Activated B cell treated with CpG ODN at 0.5 μM for 24 hours (primary cell): ENCODE results near the gene CNTN4. TPM values are rescaled to one million over a fixed set of nuclear protein-coding genes. Genes with fewer than 3 reads are reported as not detected.

Source experiments
- ATAC-seq: fragments of 200-7000 bp; cut with Tn5 transposase; one replicate; pipeline ENCODE4 v1.10.0; 2021; ENCODE audit warnings: low read depth, mild to moderate bottlenecking, moderate library complexity
- CTCF ChIA-PET: fragments of 350-600 bp; sonication (Branson Sonifier 250); formaldehyde crosslinking; loops from one replicate; lab custom pipeline; 2021; ENCODE audit warnings: antibody characterized with exemption; lab: Charles Lee
- POLR2A ChIA-PET: fragments of 350-600 bp; sonication (Branson Sonifier 250); formaldehyde crosslinking; loops from one replicate; lab custom pipeline; 2021; ENCODE audit warnings: antibody characterized with exemption; lab: Charles Lee
- DNase-seq: peaks from one replicate; pipeline ENCODE4 v3.0.0; 2022
- H3K27ac Mint-ChIP-seq: one replicate; pipeline ENCODE4 v1.8.0; 2020; ENCODE audit warnings: mixed read lengths
- H3K27me3 Mint-ChIP-seq: one replicate; pipeline ENCODE4 v1.8.0; 2021; ENCODE audit warnings: mixed read lengths
- H3K36me3 Mint-ChIP-seq: one replicate; pipeline ENCODE4 v1.8.0; 2021; ENCODE audit warnings: low read depth, mixed read lengths
- H3K4me1 Mint-ChIP-seq: one replicate; pipeline ENCODE4 v1.8.0; 2021; ENCODE audit warnings: mixed read lengths
- H3K4me3 Mint-ChIP-seq: one replicate; pipeline ENCODE4 v1.8.0; 2020; ENCODE audit warnings: mild to moderate bottlenecking, mixed read lengths
- H3K9me3 Mint-ChIP-seq: one replicate; pipeline ENCODE4 v1.8.0; 2020; ENCODE audit warnings: mixed read lengths
- CTCF ChIP-seq: fragments of 200-600 bp; IDR thresholded peaks from one replicate; pipeline ENCODE4 v1.8.0; 2022; ENCODE audit warnings: antibody characterized with exemption, mild to moderate bottlenecking
- intact Hi-C: fragments of 100-400 bp; cut with micrococcal nuclease; formaldehyde crosslinking; loops from one replicate; pipeline ENCODE4 v1.15.1; 2024
- total RNA-seq: library from RNA; stranded (reverse); gene quantifications from 2 replicates; pipeline ENCODE4 v1.2.3, GENCODE V29; 2022

Gene CNTN4
- total RNA-seq, 1 donor from 2014 or later: not detected

- Mint-ChIP-seq H3K27ac (no peak overlapping the region), H3K4me3 (no peak overlapping the region), H3K27me3 (no peaks in the 10 kb centered on the region), H3K4me1 (no peaks in the 10 kb centered on the region), H3K36me3 (no peaks in the 10 kb centered on the region), H3K9me3 (peaks cover 7% of the 10 kb centered on the region)
- no peak for DNase-seq
- ChIA-PET POLR2A (no interaction called here), CTCF (no interaction called here)
- ATAC-seq: no peak
- intact Hi-C loops: no loop called here
- no peak for TF ChIP-seq CTCF
These were observed 324.5 kb downstream of the CNTN4 start for GRCh38 chr3:2423143-2423542.

DNA sequence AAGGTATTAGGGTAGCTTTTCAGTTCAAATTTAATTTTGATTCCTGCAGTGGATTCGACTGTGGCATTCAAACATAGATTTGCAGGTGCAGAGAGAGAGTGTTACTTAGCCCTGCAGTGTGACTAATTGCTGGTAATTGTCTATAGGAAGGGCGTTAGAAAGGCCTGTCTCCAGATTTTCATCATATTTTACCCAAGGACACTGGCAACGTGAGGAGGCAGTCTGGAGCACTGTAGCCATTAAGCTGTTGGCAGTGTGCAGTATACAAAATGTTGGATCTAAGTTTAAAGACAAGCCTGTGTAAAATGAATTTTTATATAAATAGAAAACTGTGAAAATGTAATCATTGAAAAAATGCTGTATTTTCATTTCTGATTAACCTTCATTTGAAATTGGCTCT lies 342.9 kb downstream of the CNTN4 start:
- Mint-ChIP-seq H3K36me3 (no peaks in the 10 kb centered on the region), H3K27me3 (no peaks in the 10 kb centered on the region), H3K4me3 (no peak overlapping the region), H3K27ac (no peak overlapping the region), H3K9me3 (no peaks in the 10 kb centered on the region), H3K4me1 (no peaks in the 10 kb centered on the region)
- ChIA-PET CTCF (no interaction called here), POLR2A (no interaction called here)
- intact Hi-C loops: no loop called here
- no peak for ATAC-seq
- no peak for DNase-seq
- no peak for TF ChIP-seq CTCF

DNA sequence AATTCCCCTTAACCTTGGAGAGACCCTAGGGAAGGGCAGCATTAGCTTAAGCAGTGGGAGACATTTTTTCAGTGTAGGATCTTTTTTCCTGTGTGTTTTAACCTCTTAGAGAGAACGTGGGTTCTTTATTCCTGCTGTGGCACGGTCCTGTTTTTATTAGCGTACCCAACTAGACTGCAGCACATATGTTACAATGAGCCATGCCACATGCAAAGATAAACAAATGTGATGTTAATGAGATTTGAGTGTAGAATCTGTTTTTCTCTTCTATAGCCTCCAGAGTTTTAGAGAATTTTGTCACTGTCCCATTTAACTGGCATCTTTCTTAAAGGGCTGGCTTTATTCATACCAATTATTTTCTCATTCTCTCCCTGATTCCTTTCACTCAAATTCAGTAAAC lies 347.5 kb downstream of the CNTN4 start:
- intact Hi-C loops: no loop called here
- ChIA-PET POLR2A (no interaction called here), CTCF (no interaction called here)
- ATAC-seq (no peak), DNase-seq (no peak)
- no peaks in the 10 kb centered on the region for H3K36me3 Mint-ChIP-seq
- H3K27ac Mint-ChIP-seq: no peak overlapping the region
- no peak for TF ChIP-seq CTCF
- H3K4me1 Mint-ChIP-seq: no peaks in the 10 kb centered on the region
- H3K4me3 Mint-ChIP-seq: no peak overlapping the region
- H3K27me3 Mint-ChIP-seq: no peaks in the 10 kb centered on the region
- no peaks in the 10 kb centered on the region for H3K9me3 Mint-ChIP-seq

DNA sequence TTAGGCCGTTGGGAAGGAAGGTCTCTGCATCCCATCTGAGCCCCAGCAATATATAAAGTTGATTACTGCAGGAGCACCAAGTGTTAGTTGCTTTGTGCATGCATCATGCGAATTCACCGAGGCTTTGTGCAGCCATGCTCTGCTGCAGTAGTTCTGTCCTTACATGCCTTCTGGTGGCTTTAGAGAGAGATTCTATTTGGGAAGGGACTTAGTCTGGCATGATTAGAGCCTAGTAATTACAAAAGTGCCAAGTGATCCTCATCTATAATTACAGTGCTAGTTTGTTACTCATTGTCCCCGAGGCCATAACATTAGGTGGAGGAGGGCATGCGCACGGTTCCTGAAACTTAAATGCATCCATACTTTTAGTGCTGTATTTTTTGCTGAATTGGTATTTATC lies 353.6 kb downstream of the CNTN4 start:
- Mint-ChIP-seq H3K4me3 (no peak overlapping the region), H3K36me3 (no peaks in the 10 kb centered on the region), H3K4me1 (no peaks in the 10 kb centered on the region), H3K27ac (no peak overlapping the region), H3K27me3 (no peaks in the 10 kb centered on the region), H3K9me3 (no peaks in the 10 kb centered on the region)
- POLR2A ChIA-PET: no interaction called here
- no peak for ATAC-seq
- no peak for TF ChIP-seq CTCF
- CTCF ChIA-PET: no interaction called here
- intact Hi-C loops: no loop called here
- DNase-seq: no peak

GRCh38 chr3:2454865-2455264 lies 356.2 kb downstream of the CNTN4 start:
- DNase-seq (no peak), ATAC-seq (no peak)
- H3K36me3 Mint-ChIP-seq: no peaks in the 10 kb centered on the region
- CTCF ChIA-PET: no interaction called here
- peaks cover 4% of the 10 kb centered on the region for H3K9me3 Mint-ChIP-seq
- H3K27me3 Mint-ChIP-seq: no peaks in the 10 kb centered on the region
- POLR2A ChIA-PET: no interaction called here
- H3K4me3 Mint-ChIP-seq: no peak overlapping the region
- intact Hi-C loops: no loop called here
- H3K4me1 Mint-ChIP-seq: no peaks in the 10 kb centered on the region
- no peak overlapping the region for H3K27ac Mint-ChIP-seq
- no peak for TF ChIP-seq CTCF
